ENCODE results near the gene RPS6KA1. TPM values are rescaled to one million over a fixed set of nuclear protein-coding genes. Genes with fewer than 3 reads are reported as not detected.

Gene RPS6KA1
- total RNA-seq, 1 experiment from 2014 or later = 65.5 TPM

DNA sequence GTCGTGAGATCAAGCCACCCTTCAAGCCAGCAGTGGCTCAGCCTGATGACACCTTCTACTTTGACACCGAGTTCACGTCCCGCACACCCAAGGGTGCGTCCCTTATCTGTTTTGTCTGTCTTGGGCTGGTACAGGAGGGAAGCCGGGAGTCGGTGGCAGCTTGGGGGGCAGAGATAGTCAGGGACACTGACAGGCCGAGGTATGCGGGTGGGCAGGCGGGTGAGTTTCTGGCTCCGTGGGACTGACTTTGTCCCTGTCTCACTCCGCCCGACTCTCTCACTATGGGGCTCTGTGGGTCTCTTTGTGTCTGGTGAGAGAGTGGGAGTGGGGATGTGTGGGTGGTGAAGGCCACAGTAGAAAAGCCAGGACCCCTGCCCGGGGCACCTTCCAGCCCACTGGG is 27.4 kb downstream of the RPS6KA1 start:
- ChIA-PET POLR2A (no interaction called here), CTCF (interaction anchor here (0.7 kb wide), 1 partner anchor 840 kb away, joined by 6 read pairs; no protein-coding TSS in a partner anchor)
- DNase-seq (ENCODE audit: low spot score) (no peak), ATAC-seq (no peak)
- TF ChIP-seq, protein P1, sequence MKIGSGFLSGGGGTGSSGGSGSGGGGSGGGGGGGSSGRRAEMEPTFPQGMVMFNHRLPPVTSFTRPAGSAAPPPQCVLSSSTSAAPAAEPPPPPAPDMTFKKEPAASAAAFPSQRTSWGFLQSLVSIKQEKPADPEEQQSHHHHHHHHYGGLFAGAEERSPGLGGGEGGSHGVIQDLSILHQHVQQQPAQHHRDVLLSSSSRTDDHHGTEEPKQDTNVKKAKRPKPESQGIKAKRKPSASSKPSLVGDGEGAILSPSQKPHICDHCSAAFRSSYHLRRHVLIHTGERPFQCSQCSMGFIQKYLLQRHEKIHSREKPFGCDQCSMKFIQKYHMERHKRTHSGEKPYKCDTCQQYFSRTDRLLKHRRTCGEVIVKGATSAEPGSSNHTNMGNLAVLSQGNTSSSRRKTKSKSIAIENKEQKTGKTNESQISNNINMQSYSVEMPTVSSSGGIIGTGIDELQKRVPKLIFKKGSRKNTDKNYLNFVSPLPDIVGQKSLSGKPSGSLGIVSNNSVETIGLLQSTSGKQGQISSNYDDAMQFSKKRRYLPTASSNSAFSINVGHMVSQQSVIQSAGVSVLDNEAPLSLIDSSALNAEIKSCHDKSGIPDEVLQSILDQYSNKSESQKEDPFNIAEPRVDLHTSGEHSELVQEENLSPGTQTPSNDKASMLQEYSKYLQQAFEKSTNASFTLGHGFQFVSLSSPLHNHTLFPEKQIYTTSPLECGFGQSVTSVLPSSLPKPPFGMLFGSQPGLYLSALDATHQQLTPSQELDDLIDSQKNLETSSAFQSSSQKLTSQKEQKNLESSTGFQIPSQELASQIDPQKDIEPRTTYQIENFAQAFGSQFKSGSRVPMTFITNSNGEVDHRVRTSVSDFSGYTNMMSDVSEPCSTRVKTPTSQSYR (CRISPR knock-in tag; IDR thresholded peaks at IDR 0.05) = no peak
- TF ChIP-seq E2F5 (CRISPR knock-in tag; IDR thresholded peaks at IDR 0.05) = no peak
- TF ChIP-seq, protein P2, sequence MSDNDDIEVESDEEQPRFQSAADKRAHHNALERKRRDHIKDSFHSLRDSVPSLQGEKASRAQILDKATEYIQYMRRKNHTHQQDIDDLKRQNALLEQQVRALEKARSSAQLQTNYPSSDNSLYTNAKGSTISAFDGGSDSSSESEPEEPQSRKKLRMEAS (CRISPR knock-in tag; IDR thresholded peaks at IDR 0.05) = no peak
- no peak for TF ChIP-seq IRF2 (CRISPR knock-in tag; IDR thresholded peaks at IDR 0.05; ENCODE audit: borderline replicate concordance, low read depth)
- TF ChIP-seq CREM (CRISPR knock-in tag; IDR thresholded peaks at IDR 0.05) = no peak
- H3K27ac Mint-ChIP-seq = no peak overlapping the region
- no peak overlapping the region for H3K4me3 Mint-ChIP-seq
- H3K4me1 Mint-ChIP-seq = no peaks in the 10 kb centered on the region
- H3K27me3 Mint-ChIP-seq (ENCODE audit: low read depth) = no peaks in the 10 kb centered on the region
- peaks cover 32% of the 10 kb centered on the region for H3K36me3 Mint-ChIP-seq
- H3K9me3 Mint-ChIP-seq = no peaks in the 10 kb centered on the region

DNA sequence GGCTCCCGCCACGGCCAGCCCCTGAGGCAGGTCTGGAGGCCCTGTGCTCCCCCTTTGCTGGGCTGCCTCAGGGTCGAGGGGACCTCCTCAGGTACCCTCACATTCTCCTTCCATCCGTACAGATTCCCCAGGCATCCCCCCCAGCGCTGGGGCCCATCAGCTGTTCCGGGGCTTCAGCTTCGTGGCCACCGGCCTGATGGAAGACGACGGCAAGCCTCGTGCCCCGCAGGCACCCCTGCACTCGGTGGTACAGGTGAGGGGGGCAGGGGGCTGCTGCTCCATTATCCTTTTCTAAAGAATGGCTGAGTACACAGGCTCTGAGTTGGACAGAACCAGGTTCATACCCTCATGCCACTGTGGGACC is 29.1 kb downstream of the RPS6KA1 start:
- Mint-ChIP-seq H3K9me3 (no peaks in the 10 kb centered on the region), H3K36me3 (peaks cover 42% of the 10 kb centered on the region), H3K4me3 (no peak overlapping the region), H3K27ac (no peak overlapping the region), H3K27me3 (ENCODE audit: low read depth) (no peaks in the 10 kb centered on the region), H3K4me1 (no peaks in the 10 kb centered on the region)
- CTCF ChIA-PET = interaction anchor here (1.2 kb wide), 1 partner anchor 27 kb away, joined by 3 read pairs; no protein-coding TSS in a partner anchor
- DNase-seq (ENCODE audit: low spot score) = no peak
- POLR2A ChIA-PET = no interaction called here
- no peak for ATAC-seq
- no peak for TF ChIP-seq CBFB (CRISPR knock-in tag; IDR thresholded peaks at IDR 0.05; ENCODE audit: low read depth)
- TF ChIP-seq, protein P3, sequence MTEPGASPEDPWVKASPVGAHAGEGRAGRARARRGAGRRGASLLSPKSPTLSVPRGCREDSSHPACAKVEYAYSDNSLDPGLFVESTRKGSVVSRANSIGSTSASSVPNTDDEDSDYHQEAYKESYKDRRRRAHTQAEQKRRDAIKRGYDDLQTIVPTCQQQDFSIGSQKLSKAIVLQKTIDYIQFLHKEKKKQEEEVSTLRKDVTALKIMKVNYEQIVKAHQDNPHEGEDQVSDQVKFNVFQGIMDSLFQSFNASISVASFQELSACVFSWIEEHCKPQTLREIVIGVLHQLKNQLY (CRISPR knock-in tag; IDR thresholded peaks at IDR 0.05) = no peak
- no peak for TF ChIP-seq RELA (CRISPR knock-in tag; IDR thresholded peaks at IDR 0.05; ENCODE audit: borderline replicate concordance)
- no peak for TF ChIP-seq MYBL2 (CRISPR knock-in tag; IDR thresholded peaks at IDR 0.05)
- no peak for TF ChIP-seq ZNF263 (CRISPR knock-in tag; IDR thresholded peaks at IDR 0.05; ENCODE audit: low read depth)
- no peak for TF ChIP-seq PREB (CRISPR knock-in tag; IDR thresholded peaks at IDR 0.05; ENCODE audit: borderline replicate concordance)
- no peak for TF ChIP-seq USF2 (CRISPR knock-in tag; IDR thresholded peaks at IDR 0.05)
- TF ChIP-seq, protein P2 (CRISPR knock-in tag; IDR thresholded peaks at IDR 0.05) = no peak
- TF ChIP-seq JUN (CRISPR knock-in tag; IDR thresholded peaks at IDR 0.05) = no peak
- TF ChIP-seq, protein P4, sequence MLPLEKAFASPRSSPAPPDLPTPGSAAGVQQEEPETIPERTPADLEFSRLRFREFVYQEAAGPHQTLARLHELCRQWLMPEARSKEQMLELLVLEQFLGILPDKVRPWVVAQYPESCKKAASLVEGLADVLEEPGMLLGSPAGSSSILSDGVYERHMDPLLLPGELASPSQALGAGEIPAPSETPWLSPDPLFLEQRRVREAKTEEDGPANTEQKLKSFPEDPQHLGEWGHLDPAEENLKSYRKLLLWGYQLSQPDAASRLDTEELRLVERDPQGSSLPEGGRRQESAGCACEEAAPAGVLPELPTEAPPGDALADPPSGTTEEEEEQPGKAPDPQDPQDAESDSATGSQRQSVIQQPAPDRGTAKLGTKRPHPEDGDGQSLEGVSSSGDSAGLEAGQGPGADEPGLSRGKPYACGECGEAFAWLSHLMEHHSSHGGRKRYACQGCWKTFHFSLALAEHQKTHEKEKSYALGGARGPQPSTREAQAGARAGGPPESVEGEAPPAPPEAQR (CRISPR knock-in tag; IDR thresholded peaks at IDR 0.05) = no peak
- TF ChIP-seq HMGA2 (CRISPR knock-in tag; IDR thresholded peaks at IDR 0.05) = no peak
- no peak for TF ChIP-seq ARID4B (CRISPR knock-in tag; IDR thresholded peaks at IDR 0.05; ENCODE audit: borderline replicate concordance)
- no peak for TF ChIP-seq GABPB1 (CRISPR knock-in tag; IDR thresholded peaks at IDR 0.05)
- no peak for TF ChIP-seq ZNF232 (CRISPR knock-in tag; IDR thresholded peaks at IDR 0.05)

Measured in WTC11 (cell line).